Activated CD8-positive, alpha-beta memory T cell treated with anti-CD3 and anti-CD28 coated beads, Interleukin-2, amount 10 ng/mL, durations not matched to agents 7 days and 5 days (primary cell): ENCODE measurements around the gene STK11IP. TPM values are rescaled to one million over a fixed set of nuclear protein-coding genes. Genes with fewer than 3 reads are reported as not detected.

Experiments
- ATAC-seq: fragments of 150-1000 bp; cut with Tn5 transposase; one replicate; pipeline ENCODE4 v1.10.0; 2021; ENCODE audit warnings: moderate library complexity
- CTCF ChIA-PET: fragments of 350-600 bp; sonication (Branson Sonifier 250); formaldehyde crosslinking; loops from one replicate; lab custom pipeline; 2021; ENCODE audit warnings: antibody characterized with exemption; lab: Charles Lee
- DNase-seq: peaks from one replicate; pipeline ENCODE4 v3.0.0-alpha.2; 2020
- H3K27ac Mint-ChIP-seq: one replicate; pipeline ENCODE4 v1.8.0; 2021; ENCODE audit warnings: mild to moderate bottlenecking, mixed read lengths
- H3K27me3 Mint-ChIP-seq: one replicate; pipeline ENCODE4 v1.8.0; 2021; ENCODE audit warnings: mixed read lengths
- H3K36me3 Mint-ChIP-seq: one replicate; pipeline ENCODE4 v1.8.0; 2021; ENCODE audit warnings: mild to moderate bottlenecking, mixed read lengths
- H3K4me1 Mint-ChIP-seq: one replicate; pipeline ENCODE4 v1.8.0; 2021; ENCODE audit warnings: mixed read lengths
- H3K4me3 Mint-ChIP-seq: one replicate; pipeline ENCODE4 v1.8.0; 2021; ENCODE audit warnings: mild to moderate bottlenecking, moderate library complexity, mixed read lengths
- H3K9me3 Mint-ChIP-seq: one replicate; pipeline ENCODE4 v1.8.0; 2022; ENCODE audit warnings: low read depth, mixed read lengths
- total RNA-seq, 2 experiments: library from RNA; stranded (reverse); gene quantifications; one replicate each; pipeline ENCODE4 v1.2.3, GENCODE V29; 2021

The STK11IP gene
- total RNA-seq, 2 experiments from 2014 or later: 27.7 to 30.8 TPM

GRCh38 chr2:219631406-219631891, 33.8 kb downstream of the STK11IP start:
- Mint-ChIP-seq H3K27ac (no peak overlapping the region), H3K9me3 (no peaks in the 10 kb centered on the region), H3K36me3 (no peaks in the 10 kb centered on the region), H3K27me3 (peaks cover 12% of the 10 kb centered on the region), H3K4me3 (no peak overlapping the region), H3K4me1 (peaks cover 4% of the 10 kb centered on the region)
- ATAC-seq: no peak
- DNase-seq: no peak
- CTCF ChIA-PET: interaction anchor here (0.7 kb wide), 1 partner anchor 1937 kb away, joined by 3 read pairs; no protein-coding TSS in a partner anchor

DNA sequence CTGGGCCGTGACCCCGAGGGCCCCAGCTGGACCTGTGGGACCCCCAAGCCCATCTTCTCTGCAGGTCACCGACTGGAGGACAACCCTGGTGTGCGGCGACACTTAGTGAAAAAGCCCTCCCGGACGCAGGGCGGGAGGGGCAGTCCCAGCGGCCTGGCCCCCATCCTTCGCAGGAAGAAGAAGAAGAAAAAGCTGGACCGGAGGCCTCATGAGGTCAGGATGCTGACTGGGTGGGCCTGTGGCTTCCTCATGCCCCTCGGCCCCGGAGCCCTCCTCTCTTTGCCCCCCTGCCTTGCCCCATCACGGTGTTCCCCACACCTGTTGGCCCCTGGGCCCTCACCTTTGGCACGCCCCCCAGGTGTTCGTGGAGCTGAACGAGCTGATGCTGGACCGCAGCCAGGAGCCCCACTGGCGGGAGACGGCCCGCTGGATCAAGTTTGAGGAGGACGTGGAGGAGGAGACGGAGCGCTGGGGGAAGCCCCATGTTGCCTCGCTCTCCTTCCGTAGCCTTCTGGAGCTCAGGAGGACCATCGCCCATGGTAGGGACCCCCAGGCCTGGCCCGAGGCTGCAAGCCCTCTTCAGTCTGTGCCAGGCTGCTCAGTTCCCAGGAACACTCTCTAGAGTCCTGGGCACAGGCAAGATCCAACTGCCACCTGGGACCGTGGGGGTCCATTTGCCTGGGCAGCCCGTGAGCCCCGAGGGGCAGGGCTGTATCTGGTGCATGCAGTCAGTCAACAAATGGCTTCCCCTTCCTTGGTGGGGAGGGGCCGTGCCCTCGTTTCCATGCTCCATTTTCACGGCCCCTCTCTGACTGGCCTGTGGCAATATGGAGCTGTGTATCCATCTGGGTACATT, 34.5 kb downstream of the STK11IP start:
- no peak overlapping the region for H3K27ac Mint-ChIP-seq
- no peaks in the 10 kb centered on the region for H3K36me3 Mint-ChIP-seq
- no peaks in the 10 kb centered on the region for H3K9me3 Mint-ChIP-seq
- H3K27me3 Mint-ChIP-seq: peaks cover 5% of the 10 kb centered on the region
- DNase-seq (no peak), ATAC-seq (no peak)
- no peaks in the 10 kb centered on the region for H3K4me1 Mint-ChIP-seq
- H3K4me3 Mint-ChIP-seq: no peak overlapping the region
- CTCF ChIA-PET: interaction anchor here (0.7 to 1.2 kb wide), 3 partner anchors 10 to 1938 kb away, joined by 3 to 5 read pairs (median 3); no protein-coding TSS in a partner anchor

- Mint-ChIP-seq H3K4me1 (no peaks in the 10 kb centered on the region), H3K9me3 (no peaks in the 10 kb centered on the region), H3K4me3 (no peak overlapping the region), H3K36me3 (no peaks in the 10 kb centered on the region), H3K27me3 (peaks cover 5% of the 10 kb centered on the region), H3K27ac (no peak overlapping the region)
- ATAC-seq (no peak), DNase-seq (no peak)
- CTCF ChIA-PET: interaction anchor here (1.1 to 1.2 kb wide), 2 partner anchors 10 to 91 kb away, joined by 3 to 5 read pairs; no protein-coding TSS in a partner anchor
Measured at GRCh38 chr2:219632760-219633105, 35.1 kb downstream of the STK11IP start.

- DNase-seq (no peak), ATAC-seq (no peak)
- Mint-ChIP-seq H3K4me1 (no peaks in the 10 kb centered on the region), H3K4me3 (no peak overlapping the region), H3K9me3 (no peaks in the 10 kb centered on the region), H3K36me3 (no peaks in the 10 kb centered on the region), H3K27me3 (peaks cover 5% of the 10 kb centered on the region), H3K27ac (no peak overlapping the region)
- CTCF ChIA-PET: interaction anchor here (1.1 to 1.2 kb wide), 2 partner anchors 9 to 92 kb away, joined by 3 to 5 read pairs; no protein-coding TSS in a partner anchor
Measured at GRCh38 chr2:219633276-219634065, 35.8 kb downstream of the STK11IP start.

DNA sequence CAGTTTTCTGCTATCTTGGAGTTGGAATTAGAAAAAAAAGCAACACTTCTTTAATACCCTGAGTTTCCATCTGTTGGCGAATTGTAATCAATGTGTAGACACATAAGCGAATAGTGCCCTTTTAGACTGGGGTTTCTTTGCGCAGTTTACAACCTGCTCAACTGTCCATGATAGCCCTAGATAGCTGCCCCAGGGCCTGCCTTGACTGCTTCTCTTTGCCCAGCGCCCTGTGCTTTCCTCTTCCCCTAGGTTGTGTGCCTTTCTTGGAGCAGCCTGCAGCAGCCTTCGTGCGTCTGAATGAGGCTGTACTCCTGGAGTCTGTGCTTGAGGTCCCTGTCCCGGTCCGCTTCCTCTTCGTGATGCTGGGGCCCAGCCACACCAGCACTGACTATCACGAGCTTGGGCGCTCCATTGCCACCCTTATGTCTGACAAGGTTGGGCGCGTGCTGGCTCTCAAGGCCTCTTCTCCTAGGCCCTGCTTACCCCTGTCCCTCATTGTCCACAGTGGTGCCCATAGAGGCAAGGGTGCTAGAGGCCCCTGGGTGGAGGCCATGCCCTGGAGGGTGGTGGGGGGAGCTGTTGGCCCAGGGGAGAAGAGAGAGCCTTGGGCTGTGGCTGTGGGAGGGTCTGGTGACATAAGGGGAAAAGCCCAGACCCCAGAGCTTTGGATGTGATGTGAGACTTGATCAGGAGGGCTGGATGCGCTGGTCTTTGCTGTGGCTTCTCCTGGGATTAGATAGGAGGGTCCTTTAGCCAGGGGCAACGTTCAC, 36.7 kb downstream of the STK11IP start:
- Mint-ChIP-seq H3K36me3 (no peaks in the 10 kb centered on the region), H3K27ac (no peak overlapping the region), H3K4me3 (no peak overlapping the region), H3K9me3 (no peaks in the 10 kb centered on the region), H3K27me3 (no peaks in the 10 kb centered on the region), H3K4me1 (peaks cover 5% of the 10 kb centered on the region)
- CTCF ChIA-PET: no interaction called here
- ATAC-seq: no peak
- no peak for DNase-seq

GRCh38 chr2:219634951-219635751, 37.5 kb downstream of the STK11IP start:
- DNase-seq (no peak), ATAC-seq (no peak)
- H3K27me3 Mint-ChIP-seq: no peaks in the 10 kb centered on the region
- CTCF ChIA-PET: no interaction called here
- H3K4me1 Mint-ChIP-seq: peaks cover 5% of the 10 kb centered on the region
- no peak overlapping the region for H3K27ac Mint-ChIP-seq
- no peaks in the 10 kb centered on the region for H3K36me3 Mint-ChIP-seq
- H3K4me3 Mint-ChIP-seq: no peak overlapping the region
- H3K9me3 Mint-ChIP-seq: no peaks in the 10 kb centered on the region

- Mint-ChIP-seq H3K27me3 (no peaks in the 10 kb centered on the region), H3K27ac (no peak overlapping the region), H3K36me3 (no peaks in the 10 kb centered on the region), H3K9me3 (no peaks in the 10 kb centered on the region), H3K4me3 (no peak overlapping the region), H3K4me1 (peaks cover 5% of the 10 kb centered on the region)
- no peak for ATAC-seq
- DNase-seq: no peak
- CTCF ChIA-PET: no interaction called here
Measured at GRCh38 chr2:219636144-219636915, 38.7 kb downstream of the STK11IP start.

DNA sequence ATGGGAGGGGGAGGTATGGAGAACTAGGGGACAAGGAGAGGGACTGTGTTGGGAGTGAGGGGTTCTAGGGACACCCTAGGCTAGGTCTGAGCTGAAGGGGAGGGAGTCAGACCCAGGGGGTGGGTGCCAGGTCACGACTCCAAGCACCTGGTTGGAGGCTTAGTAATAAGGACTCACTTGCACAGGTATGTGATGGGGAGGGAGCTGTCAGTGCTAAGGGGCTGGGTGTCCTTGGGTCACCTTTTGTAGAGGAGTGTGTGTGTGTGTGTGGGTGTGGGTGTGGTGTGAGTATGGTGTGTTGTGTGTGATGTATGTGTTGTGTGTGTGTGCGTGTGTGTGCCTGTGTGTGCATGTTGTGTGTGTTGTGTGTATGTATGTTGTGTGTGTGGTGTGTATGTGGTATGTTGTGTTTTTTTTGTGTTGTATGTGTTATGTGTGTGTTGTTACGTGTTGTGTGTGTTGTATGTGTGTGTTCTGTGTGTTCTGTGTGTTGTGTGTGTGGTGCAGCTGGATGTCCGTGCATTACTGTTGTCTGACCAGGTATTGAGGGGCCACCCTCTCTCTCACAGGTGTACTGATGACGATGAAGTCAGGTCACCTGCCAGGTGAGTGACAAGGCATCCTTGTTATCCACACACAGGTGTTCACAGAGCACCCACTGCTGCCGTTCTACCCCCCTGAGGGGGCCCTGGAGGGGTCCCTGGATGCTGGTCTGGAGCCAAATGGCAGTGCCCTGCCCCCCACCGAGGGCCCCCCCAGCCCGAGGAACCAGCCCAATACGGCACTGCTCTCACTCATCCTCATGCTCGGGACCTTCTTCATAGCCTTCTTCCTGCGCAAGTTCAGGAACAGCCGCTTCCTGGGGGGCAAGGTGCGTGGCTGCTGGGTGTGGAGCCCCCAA, 39.5 kb downstream of the STK11IP start:
- H3K4me1 Mint-ChIP-seq: peaks cover 8% of the 10 kb centered on the region
- no peaks in the 10 kb centered on the region for H3K36me3 Mint-ChIP-seq
- CTCF ChIA-PET: interaction anchor here (1.2 kb wide), 1 partner anchor 96 kb away, joined by 3 read pairs; no protein-coding TSS in a partner anchor
- H3K27ac Mint-ChIP-seq: no peak overlapping the region
- H3K4me3 Mint-ChIP-seq: no peak overlapping the region
- no peak for DNase-seq
- H3K27me3 Mint-ChIP-seq: no peaks in the 10 kb centered on the region
- H3K9me3 Mint-ChIP-seq: no peaks in the 10 kb centered on the region
- no peak for ATAC-seq

GRCh38 chr2:219637842-219638185, 40.2 kb downstream of the STK11IP start:
- Mint-ChIP-seq H3K4me1 (peaks cover 13% of the 10 kb centered on the region), H3K4me3 (no peak overlapping the region), H3K27me3 (peaks cover 3% of the 10 kb centered on the region), H3K36me3 (no peaks in the 10 kb centered on the region), H3K9me3 (no peaks in the 10 kb centered on the region), H3K27ac (no peak overlapping the region)
- CTCF ChIA-PET: interaction anchor here (1.2 kb wide), 1 partner anchor 97 kb away, joined by 3 read pairs; no protein-coding TSS in a partner anchor
- no peak for DNase-seq
- no peak for ATAC-seq

DNA sequence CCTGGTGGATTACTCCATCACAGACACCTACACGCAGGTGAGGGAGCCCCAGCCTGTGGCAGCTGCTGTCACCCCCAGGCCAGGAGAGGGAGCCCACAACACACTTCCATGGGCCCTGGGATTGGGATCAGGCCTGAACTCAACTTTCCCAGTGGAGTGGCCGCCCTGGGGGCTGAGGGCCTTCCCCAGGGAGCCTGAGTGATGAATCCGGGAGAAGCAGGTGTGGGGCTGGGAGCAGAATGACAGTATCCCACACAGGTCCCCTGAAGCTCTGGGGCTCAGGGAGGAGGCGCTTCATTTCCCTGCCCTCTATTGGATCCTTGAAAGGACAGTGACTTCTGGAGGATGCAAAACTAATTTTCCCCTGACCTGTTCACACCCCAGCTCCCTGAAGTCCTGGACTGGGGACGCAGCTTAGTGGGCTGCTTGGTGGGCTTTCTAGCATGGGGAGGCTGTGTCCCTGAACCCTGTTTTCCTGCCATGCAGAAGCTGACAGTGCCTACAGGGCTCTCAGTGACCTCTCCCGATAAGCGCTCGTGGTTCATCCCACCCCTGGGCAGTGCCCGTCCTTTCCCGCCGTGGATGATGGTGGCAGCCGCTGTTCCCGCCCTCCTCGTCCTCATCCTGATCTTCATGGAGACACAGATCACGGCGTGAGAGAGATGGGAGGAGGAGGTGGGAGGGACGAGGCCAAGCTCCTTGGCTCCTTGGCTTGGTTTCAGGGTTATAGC, 40.7 kb downstream of the STK11IP start:
- H3K4me3 Mint-ChIP-seq: no peak overlapping the region
- peaks cover 16% of the 10 kb centered on the region for H3K4me1 Mint-ChIP-seq
- H3K36me3 Mint-ChIP-seq: no peaks in the 10 kb centered on the region
- DNase-seq (no peak), ATAC-seq (no peak)
- H3K9me3 Mint-ChIP-seq: no peaks in the 10 kb centered on the region
- peaks cover 3% of the 10 kb centered on the region for H3K27me3 Mint-ChIP-seq
- H3K27ac Mint-ChIP-seq: no peak overlapping the region
- CTCF ChIA-PET: interaction anchor here (0.6 to 1.2 kb wide), 2 partner anchors 97 to 103 kb away, joined by 3 read pairs; no protein-coding TSS in a partner anchor
